ENCODE data around the gene GC. TPM values are rescaled to one million over a fixed set of nuclear protein-coding genes. Genes with fewer than 3 reads are reported as not detected.
A peak's percentile ranks its signal among the peaks of the same experiment; 100 is the strongest.

GC gene
- total RNA-seq, 1 experiment from 2014 or later, result 1.8 TPM

GRCh38 chr4:71732706-71733105 lies 51.2 kb downstream of the GC start:
- H2AFZ ChIP-seq (ENCODE audit: low read depth, low read length, poor library complexity, severe bottlenecking), result no peak overlapping the region
- H3K9me2 ChIP-seq (ENCODE audit: insufficient read depth), result no peaks in the 10 kb centered on the region
- TF ChIP-seq JUND (IDR thresholded peaks at IDR 0.05), result no peak
- TF ChIP-seq CTCF (IDR thresholded peaks at IDR 0.05 in 2 of 3, conservative IDR thresholded peaks at IDR 0.05 in 1 of 3; ENCODE audit: borderline replicate concordance in 1 of 3, insufficient read depth in 1 of 3, low read depth in 2 of 3, low read length in 2 of 3), result peak; percentile 8 to 45 (median 18); a peak in 3 of 6 replicates
- TF ChIP-seq ZFX (IDR thresholded peaks at IDR 0.05), result no peak
- no peak for TF ChIP-seq YY1 (IDR thresholded peaks at IDR 0.05; ENCODE audit: extremely low read depth, insufficient replicate concordance, low read depth, low read length)
- TF ChIP-seq, protein P1, sequence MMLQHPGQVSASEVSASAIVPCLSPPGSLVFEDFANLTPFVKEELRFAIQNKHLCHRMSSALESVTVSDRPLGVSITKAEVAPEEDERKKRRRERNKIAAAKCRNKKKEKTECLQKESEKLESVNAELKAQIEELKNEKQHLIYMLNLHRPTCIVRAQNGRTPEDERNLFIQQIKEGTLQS (IDR thresholded peaks at IDR 0.05), result no peak
- TF ChIP-seq SP1 (IDR thresholded peaks at IDR 0.05; ENCODE audit: low read depth), result no peak
- TF ChIP-seq SIN3A (IDR thresholded peaks at IDR 0.05; ENCODE audit: low read depth), result no peak
- TF ChIP-seq CEBPB (IDR thresholded peaks at IDR 0.05; ENCODE audit: low read depth), result no peak
- TF ChIP-seq FOSL1 (IDR thresholded peaks at IDR 0.05; ENCODE audit: low read depth), result no peak
- TF ChIP-seq RAD21 (IDR thresholded peaks at IDR 0.05; ENCODE audit: low read depth), result peak; percentile 41
- ChIA-PET POLR2A (no interaction called here), CTCF (interaction anchor here (0.7 kb wide), 1 partner anchor 292 kb away, joined by 3 read pairs; no protein-coding TSS in a partner anchor), RAD21 (ENCODE audit: low non-redundant PET in 1 of 2, low total read pairs in 2 of 2, uncharacterized antibody in 2 of 2, unreplicated experiment in 2 of 2) (no interaction called here)
- H3K79me2 ChIP-seq (ENCODE audit: insufficient read depth, low read length), result no peaks in the 10 kb centered on the region
- no peak overlapping the region for H3K4me2 ChIP-seq (ENCODE audit: low read length)
- no peak for ATAC-seq
- H3K27me3 ChIP-seq (ENCODE audit: insufficient read depth, low read length), result no peaks in the 10 kb centered on the region
- no peak for DNase-seq (ENCODE audit: low read depth, low spot score)
- no peaks in the 10 kb centered on the region for H3K9me3 ChIP-seq (ENCODE audit: control insufficient read depth in 1 of 2, insufficient read depth in 1 of 2, low read depth in 1 of 2, low read length in 2 of 2)
- H4K20me1 ChIP-seq (ENCODE audit: insufficient read depth), result no peaks in the 10 kb centered on the region
- no peak overlapping the region for H3K4me3 ChIP-seq (replicated peaks in 1 of 2; ENCODE audit: low read depth in 1 of 2, low read length in 2 of 2)
- no peak overlapping the region for H3K9ac ChIP-seq (ENCODE audit: low read length)
- H3K36me3 ChIP-seq (ENCODE audit: control insufficient read depth in 1 of 2, insufficient read depth in 2 of 2, low read length in 2 of 2), result no peaks in the 10 kb centered on the region
- intact Hi-C loops (cut with micrococcal nuclease), result loop anchor here (5.0 kb wide), 2 partner anchors 575 to 1285 kb away; no protein-coding TSS in a partner anchor
- H3K27ac ChIP-seq (ENCODE audit: low read depth, low read length), result no peak overlapping the region
- no TSS peak for BruUV-seq (replicated peaks)
- no peaks in the 10 kb centered on the region for H3K4me1 ChIP-seq (ENCODE audit: control insufficient read depth in 1 of 2, insufficient read depth in 2 of 2, low read length in 2 of 2)
